ENCODE results near the gene IL17A. TPM values are rescaled to one million over a fixed set of nuclear protein-coding genes. Genes with fewer than 3 reads are reported as not detected.

Gene IL17A
- total and polyA plus RNA-seq, 2 donors (not counting 3 experiments of a cell fraction or from before 2014, with no cell fraction given) = not detected

- Histone ChIP-seq H3K9me3 (replicated peaks; ENCODE audit: control insufficient read depth, insufficient read depth, low read length) (no peaks in the 10 kb centered on the region), H3K9ac (replicated peaks; ENCODE audit: extremely low read depth, insufficient read depth, low read length) (no peak overlapping the region), H3K36me3 (ENCODE audit: control insufficient read depth in 2 of 2, extremely low read depth in 1 of 2, insufficient read depth in 2 of 2, low read length in 2 of 2) (no peaks in the 10 kb centered on the region), H3K9me1 (replicated peaks; ENCODE audit: control insufficient read depth, extremely low read depth, insufficient read depth, low read length) (no peaks in the 10 kb centered on the region), H3K4me2 (ENCODE audit: insufficient read depth, low read length) (no peak overlapping the region), H3K79me2 (ENCODE audit: control insufficient read depth, insufficient read depth, low read length) (no peaks in the 10 kb centered on the region), H3K27ac (ENCODE audit: insufficient read depth, low read depth, low read length) (no peak overlapping the region), H2AFZ (ENCODE audit: low read depth, low read length) (no peak overlapping the region), H3K27me3 (ENCODE audit: control insufficient read depth in 2 of 2, insufficient read depth in 2 of 2, low read length in 2 of 2) (no peaks in the 10 kb centered on the region), H4K20me1 (replicated peaks; ENCODE audit: control insufficient read depth, extremely low read depth, insufficient read depth, low read length) (no peaks in the 10 kb centered on the region), H3K4me3 (replicated peaks in 1 of 3; ENCODE audit: insufficient read depth in 1 of 3, low read depth in 1 of 3, low read length in 3 of 3) (no peak overlapping the region), H3K4me1 (ENCODE audit: control insufficient read depth, extremely low read depth, insufficient read depth, low read length) (no peaks in the 10 kb centered on the region)
- no TSS peak for BruUV-seq (replicated peaks)
- TF ChIP-seq, protein P1, sequence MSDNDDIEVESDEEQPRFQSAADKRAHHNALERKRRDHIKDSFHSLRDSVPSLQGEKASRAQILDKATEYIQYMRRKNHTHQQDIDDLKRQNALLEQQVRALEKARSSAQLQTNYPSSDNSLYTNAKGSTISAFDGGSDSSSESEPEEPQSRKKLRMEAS (IDR thresholded peaks at IDR 0.05; ENCODE audit: insufficient read depth, insufficient read length) = no peak
- TF ChIP-seq EZH2 (IDR thresholded peaks at IDR 0.05; ENCODE audit: borderline replicate concordance, low read depth, low read length, severe bottlenecking) = no peak
- no peak for TF ChIP-seq GATA2 (IDR thresholded peaks at IDR 0.05; ENCODE audit: insufficient read depth, insufficient read length, low read depth, low read length)
- no peak for TF ChIP-seq JUN (IDR thresholded peaks at IDR 0.05; ENCODE audit: borderline replicate concordance, insufficient read depth, insufficient read length, low read depth)
- TF ChIP-seq CTCF (IDR thresholded peaks at IDR 0.05; ENCODE audit: extremely low read depth in 1 of 2, insufficient read depth in 1 of 2, low read depth in 1 of 2, low read length in 2 of 2) = no peak
- no peak for TF ChIP-seq POLR2AphosphoS5 (IDR thresholded peaks at IDR 0.05; ENCODE audit: insufficient read depth, low read depth, low read length)
- no peak for DNase-seq (ENCODE audit: low read depth, low spot score)
- POLR2A ChIA-PET = no interaction called here
- intact Hi-C loops (cut with micrococcal nuclease) = loop anchor here (10.0 kb wide), 1 partner anchor 378 kb away; no protein-coding TSS in a partner anchor
- CTCF ChIA-PET = interaction anchor here (0.9 to 1.7 kb wide), 7 partner anchors 11 to 183 kb away, joined by 4 to 15 read pairs (median 5); no protein-coding TSS in a partner anchor
- dilution Hi-C loops (cut with MboI; ENCODE audit: extremely low pct_ligation_motif_present, low sequenced_read_pairs) = no loop called here
- no peak for FAIRE-seq
These were observed 46.8 kb downstream of the IL17A start for GRCh38 chr6:52233005-52233404.

All from endothelial cell of umbilical vein (primary cell).